Activated T-cell treated with anti-CD3 and anti-CD28 coated beads for 48 hours (primary cell): Measurements from ENCODE around the gene MKI67.

Experiments used
- DNase-seq: peaks from one replicate; pipeline ENCODE4 v3.0.0-alpha.2; 2020; ENCODE audit warnings: low read depth

The MKI67 gene

DNA sequence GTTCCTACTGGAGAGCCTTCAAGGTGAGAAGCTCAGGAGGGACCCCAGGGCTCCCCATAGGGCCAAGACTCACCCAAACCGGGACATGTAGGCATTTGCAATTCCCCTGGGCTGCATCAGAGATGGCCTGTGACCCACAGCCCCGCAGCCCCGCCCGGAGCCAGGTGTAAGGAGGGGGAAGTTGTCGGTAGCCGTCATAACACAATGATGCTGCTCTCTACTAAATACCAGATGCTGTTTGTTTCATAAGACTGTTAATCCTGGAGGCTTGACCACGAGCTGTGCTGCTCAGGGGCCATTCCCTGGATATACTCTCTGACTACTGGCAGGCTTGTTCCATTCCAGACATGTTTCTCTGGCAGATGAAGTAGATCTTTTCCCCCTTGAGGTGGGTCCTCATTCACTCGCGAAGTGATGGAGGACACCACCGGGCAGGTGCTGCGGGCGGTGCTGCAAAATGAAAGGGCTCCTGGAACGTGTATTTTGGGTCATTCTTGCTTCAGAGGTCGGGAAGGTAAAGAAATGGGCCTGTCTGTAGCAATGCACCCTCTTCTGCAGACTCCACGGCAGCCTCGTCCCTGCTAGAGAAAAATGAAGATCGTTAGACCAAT is 61.1 kb downstream of the MKI67 start:
- no peak for DNase-seq

DNA sequence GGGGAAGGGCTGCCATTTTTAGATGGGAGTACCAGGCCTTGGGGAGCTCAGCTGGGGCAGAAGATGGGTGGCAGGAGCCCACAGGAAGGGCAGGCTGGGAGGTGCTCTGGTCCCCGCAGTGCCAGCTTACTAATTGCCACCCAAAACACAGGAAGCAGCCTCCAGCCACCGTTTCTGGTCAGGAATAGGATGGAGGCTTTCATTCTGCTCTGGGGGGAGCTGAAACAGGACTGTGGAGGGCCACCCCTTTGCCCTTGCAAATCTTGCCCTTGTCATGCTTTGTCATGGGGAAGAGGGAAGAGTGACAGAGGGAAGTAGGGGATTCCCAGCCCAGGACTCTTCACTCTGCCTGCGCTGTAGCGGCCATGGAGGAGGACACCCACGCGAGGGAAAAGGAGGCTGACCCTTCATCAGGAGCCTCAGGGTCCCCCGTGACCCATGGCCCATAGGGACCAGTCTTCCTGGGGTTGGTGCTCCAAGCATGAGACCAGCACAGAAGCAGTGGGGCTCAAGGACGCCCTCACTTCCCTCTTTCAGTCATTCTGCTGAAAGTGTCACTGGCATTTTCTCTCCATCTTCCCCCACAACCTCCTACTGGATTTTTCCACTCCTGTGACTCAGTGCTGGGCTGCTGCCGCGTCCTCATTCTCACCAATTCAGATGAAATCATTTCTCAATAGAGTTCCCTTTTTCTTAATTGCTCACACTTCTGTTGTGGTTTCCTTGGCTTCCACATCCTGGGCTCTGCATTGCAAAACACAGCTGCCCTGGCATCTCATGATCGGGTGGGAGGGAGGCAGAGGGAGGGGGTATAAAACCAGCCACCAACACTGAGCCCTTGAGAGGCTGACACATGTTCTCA is 61.9 kb downstream of the MKI67 start:
- peak; percentile 72 for DNase-seq

DNA sequence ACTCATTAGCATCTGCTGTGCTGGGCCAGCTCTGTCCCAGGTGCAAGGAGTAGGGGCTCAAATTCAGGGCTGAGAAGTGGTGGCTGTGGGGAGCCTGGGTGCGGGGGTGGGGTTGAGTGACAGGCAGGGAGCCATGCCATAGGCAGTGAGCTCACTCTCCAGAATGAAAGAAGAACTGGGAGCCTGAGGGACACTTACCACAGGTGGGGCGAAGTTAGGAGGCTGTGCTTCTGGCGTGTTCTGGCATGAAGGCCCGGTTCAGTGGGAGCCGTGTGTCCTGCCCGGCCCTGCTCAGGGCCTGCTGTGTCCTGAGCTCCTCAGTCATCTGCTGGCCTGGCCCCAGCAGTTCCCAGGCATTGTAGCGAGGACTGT is 62.5 kb downstream of the MKI67 start:
- peak; percentile 41 for DNase-seq

DNA sequence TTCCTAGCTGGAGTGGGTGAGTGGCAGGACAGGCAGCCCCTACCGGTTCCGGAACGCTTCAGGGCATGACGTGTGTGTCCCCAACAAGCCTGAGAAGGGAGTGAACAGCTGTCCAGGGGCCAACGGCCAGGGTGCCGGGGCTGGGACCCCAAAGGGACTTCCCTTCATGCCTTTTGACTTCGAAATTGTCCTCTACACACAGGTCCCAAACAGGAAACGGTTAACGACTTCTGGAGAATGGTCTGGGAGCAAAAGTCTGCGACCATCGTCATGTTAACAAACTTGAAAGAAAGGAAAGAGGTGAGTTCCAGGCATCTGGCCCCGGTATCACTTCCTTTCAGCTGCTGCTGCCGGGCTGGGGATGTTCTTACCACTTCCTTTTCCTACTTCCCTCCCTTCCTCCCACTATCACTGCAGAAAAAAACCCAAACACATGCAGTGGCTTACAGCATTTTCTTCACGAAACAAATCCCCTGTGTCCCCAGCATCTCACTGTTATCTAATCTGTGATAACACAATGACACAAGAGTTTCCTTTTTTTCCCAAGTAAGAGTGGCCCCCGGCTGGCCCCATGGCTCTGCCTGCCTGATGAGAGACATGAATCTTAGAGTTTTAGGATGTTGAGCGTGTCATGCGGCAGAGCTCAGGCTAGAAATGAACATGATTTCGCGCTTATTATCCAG is 63.2 kb downstream of the MKI67 start:
- DNase-seq: peak; percentile 24

DNA sequence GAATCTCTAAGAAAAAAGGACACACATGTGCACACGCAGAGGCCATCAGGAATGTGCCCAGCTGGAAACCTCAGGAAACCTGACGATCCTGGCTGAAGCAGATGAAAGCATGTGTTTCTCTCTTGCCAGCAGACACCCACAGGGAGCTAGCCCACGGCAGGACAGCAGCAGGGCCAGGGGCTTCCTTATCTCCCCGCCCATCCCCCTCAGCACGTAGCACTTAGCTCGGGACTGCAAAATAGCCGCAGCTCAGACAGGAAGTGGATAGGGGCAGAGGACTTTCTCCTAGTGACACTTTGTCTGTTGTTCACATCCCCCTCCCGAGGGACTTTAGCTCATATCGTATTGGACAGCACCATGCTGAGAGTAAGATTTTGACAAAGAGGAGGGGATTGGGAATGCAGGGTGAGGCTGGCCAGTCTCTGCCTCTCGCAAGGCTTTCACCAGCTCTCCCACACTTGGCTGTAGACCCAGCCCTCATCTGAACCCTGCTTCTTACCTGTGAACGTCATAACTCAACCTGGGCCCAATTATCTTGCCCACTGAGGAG is 63.8 kb downstream of the MKI67 start:
- DNase-seq: no peak

DNA sequence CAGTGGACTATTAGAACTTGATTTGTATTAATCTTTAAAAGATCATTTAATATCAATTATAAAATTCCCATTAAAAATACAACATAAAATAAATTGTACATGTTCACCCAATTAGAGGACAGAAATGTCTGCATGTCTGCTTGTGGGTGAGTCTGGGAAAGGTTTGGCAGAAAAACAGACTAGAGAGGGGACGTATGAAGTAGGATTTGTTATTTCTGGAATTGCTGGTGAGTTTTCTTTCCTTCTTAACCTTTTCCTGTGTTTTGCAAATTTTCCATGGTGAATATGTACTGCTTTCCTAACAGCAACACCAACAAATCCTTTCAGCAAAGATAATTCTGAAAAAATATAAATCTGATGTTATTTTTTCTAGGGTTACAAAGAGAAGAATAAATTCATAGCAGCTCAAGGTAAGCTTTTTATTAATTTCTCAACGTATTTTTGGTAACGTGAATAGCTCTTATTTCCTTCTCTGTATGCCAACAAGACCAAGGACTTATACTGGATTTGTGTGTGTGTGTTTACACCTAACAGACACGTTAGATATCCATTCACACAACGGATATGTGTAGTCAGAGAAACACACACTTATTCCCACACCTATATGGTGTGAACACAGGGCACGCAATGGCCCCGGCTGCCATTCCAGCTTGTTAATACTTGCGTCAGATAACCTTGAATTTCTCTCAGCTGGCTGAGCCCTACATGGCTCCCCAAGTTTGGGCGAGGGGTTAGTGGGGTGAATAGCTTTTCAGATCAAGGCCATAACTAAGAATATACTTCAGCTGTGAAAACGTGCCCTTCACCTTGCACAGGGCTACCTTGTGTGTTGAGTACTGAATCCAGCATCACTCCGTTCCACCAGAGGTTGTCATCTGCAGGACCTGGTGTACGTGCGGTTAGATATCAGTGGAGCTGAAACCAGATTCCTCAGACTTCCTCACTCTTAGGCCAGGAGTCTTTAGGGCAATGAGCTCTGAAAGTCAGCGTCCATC is 64.6 kb downstream of the MKI67 start:
- DNase-seq: no peak

DNA sequence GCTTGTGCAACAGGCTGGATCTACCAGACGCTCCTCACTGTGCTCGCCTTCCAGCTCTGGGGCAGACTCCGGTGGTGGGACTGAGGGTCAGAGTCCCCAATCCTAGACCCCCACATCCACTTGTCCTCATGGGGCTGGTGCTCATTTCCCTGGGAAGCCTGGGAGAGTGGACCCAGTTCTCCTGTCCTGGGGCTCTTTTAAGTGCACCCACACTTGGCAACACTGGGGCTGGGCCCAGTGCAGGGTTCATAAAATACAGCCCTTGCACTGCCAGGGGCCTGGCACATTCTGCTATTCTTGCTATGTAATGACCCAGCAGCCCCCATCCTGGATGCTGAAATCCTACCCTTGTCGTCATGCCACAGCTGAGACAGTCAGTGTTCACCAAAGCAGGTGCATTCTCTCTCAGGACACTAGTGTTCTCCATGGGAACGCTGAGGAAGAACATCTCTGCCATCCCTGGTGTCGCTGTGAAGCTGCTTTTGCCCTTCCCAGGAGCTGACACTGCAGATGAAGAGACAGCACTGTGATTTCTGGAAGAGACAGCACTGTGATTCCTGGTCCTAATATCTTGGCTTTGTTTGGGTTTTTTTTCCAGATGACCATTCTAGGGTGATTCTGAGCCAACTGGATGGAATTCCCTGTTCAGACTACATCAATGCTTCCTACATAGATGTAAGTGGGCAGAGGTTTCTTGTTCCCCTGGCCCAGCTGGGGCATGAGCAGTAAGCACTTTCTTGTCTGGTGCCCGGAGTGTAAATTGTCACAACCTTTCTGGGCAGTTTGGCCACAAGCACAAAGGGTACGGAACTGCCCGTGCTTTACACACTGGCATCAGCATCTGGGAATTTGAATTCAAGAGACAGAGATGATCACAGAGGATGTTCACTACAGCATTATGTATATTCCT is 65.6 kb downstream of the MKI67 start:
- no peak for DNase-seq

DNA sequence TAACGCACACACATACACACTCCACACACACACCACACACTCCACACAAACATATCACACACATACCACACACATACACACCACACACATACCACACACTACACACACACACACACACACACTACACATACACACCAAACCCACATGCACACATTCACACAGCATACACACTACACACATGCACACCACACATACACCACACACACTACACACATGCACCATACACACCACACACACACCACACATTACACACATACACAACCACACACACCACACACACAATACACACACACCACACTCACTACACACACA is 66.3 kb downstream of the MKI67 start:
- DNase-seq: no peak

DNA sequence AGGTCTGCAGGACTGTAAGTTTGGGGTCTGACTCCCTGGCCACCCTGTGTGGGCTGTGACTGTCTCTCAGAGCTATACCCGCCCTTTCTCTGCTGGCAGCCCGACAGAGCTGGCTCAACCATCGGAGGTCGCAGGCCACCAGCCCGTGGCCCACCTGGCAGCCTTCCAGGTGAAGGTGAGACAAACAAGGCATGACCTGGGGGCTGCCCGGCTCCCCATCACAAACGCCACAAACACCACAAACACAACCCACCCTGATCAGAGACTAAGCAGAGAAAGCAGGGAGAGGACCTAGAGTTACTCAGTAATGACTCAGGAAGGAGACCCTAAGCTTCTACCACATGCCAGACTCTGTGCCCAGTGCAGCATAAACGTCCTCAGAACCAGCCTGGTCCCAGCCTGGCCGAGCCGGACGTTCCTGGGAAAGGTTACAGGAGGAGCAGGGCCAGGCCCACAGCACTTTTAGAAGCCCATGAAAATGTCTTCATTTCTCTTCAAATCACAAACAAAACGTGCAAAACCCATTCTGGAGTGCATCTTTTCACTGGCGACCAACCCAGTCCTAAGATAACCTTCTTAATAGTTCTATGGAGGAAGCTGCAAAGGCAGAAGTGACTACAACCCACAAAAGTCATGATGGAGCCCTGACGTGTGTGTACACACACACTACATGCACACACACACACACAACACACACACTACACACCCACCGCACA is 66.8 kb downstream of the MKI67 start:
- no peak for DNase-seq

DNA sequence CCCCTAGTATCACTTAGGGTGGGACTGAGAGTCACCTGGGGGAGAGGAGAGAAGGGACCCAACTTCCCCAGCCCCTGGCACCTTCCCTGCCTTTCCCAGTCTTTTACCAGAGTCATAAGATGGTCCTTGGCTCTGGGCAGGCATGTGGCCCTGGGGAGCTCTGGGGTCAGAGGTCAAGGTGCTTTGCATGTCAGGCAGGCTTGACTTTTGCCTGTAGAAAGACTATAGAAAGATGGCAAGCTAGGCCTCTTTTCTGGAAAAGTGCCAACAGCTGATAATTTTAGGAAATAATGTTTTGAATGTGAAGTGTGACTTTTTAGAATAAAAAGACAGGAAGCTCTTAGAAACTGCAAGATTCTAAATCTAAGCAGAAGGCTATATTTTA is 67.5 kb downstream of the MKI67 start:
- DNase-seq: no peak

DNA sequence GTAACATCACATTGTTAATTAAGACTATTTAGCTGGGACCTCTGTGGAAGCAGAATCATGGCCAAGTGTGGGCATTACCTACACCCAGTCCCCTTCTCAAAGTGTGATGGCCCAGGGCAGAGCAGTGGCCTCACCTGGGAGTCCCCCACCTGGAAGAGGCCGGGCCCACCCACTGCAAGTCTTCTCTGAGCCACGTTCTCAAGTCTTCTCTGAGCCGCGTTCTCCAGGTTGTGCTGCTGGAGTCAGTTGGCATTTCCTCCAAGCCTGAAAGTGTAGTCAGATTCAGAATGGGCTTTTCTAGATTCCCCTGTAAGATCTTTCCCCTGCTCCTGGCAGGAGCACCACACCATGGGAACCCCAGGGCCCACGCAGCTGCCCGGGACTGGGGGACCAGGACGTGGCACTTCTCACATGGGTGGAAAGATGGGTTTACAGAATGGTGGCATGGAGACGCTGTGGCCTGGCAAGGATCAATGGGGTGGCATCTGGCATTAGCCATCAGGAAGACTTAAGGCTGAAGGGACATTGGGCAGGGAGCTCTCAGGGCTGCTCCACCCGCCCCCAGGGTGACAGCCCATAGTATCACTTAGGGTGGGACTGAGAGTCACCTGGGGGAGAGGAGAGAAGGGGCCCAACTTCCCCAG is 68.0 kb downstream of the MKI67 start:
- no peak for DNase-seq

DNA sequence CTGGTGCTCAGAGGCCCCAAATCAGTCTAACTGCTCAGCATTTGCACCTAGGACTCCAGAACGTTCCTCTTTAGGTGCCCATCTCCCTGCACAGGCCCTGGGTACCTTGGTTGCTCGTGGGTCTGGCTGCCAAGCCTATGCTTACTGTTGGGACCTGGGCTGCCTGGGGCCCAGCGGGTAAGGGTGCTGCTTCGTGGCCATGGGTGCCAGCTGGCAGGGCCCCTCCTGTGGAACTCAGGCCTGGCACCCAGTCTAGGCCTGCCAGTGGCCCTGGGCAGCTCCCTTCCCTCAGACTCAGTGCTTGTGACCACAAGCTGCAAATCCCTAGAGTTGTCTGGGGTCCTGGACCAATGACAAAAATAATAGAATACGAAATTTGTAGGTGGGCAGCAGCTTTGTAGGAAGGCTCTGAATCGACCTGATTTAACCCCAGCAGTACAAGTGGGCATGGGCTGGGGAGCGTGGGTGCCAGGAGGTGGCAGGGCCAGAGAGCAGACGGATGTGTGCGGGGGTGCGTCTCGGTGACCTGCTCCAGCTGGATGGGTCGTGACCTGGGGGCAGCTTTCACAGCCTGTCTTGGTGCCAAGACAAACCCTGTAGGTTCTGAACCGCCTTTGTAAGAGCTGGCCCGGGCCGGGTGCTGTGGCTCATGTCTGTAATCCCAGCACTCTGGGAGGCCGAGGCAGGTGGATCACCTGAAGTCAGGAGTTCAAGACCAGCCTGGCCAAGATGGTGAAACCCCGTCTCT is 69.7 kb downstream of the MKI67 start:
- DNase-seq: no peak

DNA sequence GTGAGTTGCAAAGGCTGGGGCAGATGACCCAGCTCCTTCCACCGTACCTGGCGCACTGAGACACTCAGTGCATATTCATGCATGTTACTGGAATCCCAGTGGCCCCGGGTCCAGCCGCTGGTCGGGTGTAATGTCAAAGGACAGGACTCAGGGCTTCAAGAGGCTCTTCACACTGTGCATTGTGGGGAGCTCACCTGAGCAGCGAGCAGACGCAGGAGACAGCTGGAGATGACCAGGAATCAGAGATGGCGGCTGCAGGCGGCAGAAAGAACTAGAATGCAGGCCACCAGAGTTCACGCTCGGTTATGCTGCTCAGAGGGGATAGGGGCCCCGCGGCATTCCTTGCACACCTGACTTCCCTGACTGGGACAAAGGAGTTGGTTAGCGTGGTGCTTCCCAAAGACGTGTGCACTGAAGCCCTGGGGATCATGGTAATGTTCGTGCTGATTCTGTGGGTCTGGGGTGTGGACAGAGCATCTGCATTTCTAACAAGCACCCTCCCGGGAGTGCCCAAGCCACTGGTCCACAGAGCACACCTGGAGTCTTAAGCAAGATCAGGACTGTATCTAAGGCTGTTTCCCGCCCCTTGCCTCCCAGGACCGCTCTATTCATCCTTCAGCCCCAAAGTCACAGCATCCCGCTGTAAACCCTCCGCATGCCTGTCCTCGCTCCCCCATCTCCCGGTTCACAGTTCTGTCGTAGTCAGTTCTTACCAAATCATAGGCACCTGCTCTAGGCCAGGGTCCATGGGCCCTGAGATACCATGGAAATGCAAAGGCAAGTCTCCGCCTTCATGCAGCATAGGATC is 71.0 kb downstream of the MKI67 start:
- DNase-seq: no peak

DNA sequence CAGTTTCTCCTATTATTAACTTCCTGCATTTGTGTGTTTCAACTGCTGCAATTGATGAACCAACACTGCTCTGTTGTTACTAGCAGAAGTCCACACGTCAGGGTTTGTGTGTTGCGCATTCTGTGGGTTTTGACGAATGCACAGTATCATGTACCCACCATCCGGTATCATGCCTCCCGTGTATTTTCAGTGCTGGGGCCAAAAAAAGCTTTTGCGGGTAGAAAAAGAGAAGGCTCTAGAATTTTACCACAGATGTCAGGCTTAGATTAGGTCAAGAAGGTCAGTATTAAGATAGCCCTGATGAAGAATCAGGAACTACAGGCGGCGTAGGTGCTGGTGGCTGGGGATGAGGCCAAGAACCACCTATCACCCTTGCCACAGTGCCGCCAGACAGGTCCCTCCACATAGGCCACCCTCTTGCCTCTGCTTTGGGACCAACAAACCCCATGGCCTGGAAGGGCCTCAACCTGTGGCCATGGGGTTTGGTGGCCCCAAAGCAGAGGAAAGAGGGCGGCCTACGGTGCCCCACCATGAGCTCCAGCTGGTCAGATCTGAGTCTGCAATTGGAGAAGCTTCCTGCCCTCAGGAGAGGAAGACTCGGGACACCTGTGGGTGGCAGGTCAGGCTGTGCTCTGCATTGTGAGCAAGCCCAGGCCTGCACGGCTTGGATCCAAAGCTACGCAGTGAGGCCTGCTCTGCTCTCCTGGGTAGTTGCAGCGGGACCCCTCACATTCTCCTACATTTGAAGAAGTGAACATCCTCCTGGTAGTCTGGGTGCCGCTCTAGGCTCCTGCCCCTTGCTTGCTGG is 71.9 kb downstream of the MKI67 start:
- DNase-seq: no peak

DNA sequence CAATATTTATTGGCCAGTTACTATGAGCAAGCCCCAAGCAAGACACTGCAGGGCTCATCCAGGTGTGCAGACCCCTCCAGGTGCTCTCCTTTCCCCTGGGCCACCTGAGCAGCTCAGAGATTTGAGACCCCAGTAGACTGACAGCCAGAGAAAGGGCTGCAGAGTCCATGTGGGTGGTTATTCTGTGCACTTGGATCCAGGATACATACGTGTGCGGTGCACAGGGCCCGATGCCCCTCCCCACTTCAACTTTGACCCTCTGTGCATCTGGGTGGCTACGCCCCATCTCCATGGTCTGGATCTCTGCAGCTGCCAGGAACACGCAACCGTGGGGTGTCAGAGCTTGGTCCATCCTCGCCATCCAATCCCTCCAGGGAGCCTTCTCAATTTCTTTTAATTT is 72.9 kb downstream of the MKI67 start:
- DNase-seq: no peak

DNA sequence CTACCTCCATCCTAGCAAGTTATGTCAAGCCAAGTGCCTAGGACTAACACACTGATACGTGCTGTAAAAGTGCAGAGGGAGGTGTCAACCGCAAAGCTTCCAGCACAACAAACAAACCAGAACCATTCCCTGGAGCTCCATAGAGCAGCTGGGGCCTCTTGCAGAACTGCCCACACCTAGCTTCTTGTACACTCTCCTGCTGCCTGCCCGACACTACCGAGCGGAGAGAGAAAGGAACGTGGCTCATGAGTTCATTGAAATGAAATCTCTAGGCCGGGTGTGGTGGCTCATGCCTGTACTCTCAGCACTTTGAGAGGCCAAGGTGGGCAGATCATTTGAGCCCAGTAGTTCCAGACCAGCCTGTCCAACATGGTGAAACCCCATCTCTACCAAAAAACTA is 73.5 kb downstream of the MKI67 start:
- no peak for DNase-seq

DNA sequence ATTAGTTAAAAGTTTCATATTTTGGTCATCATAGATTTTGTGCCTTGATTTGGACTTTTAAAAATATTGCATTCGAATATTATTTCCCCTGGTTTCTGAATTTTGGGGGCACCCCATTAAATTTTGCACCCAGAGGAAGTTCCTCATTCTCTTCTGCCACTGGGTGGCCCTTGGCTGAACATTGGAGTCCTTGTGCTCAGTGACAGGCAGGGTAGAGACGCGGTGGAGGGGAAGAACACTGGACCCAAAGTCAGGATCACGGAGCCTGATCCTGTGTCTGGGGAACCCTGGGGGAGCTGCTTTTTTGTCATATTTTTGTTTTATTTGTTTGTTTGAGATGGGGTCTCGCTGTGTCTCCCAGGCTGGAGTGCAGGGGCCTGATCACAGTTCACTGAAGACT is 74.7 kb downstream of the MKI67 start:
- no peak for DNase-seq
